Measurements from ENCODE around the gene ADCY2. TPM values are rescaled to one million over a fixed set of nuclear protein-coding genes. Genes with fewer than 3 reads are reported as not detected.

ADCY2 gene
- total RNA-seq, 1 experiment from 2014 or later, result not detected

DNA sequence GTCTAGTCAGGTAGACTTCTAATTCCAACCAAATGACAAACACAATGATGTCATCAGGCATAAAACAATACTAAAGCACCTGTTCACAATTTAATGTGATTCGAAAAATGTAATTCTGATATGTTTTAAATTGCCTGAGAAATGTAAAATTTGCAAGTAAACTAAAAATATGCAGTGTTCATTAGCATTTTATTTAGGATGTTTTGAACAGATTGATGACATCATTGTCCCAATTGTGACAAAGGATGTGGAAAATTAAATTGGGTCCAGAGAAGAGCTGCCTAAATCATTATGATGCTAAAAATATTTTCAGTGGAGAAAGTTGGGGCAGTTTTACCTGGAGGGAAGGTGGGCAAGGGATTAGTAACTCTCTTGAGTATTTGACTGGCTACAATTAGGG is 368.5 kb downstream of the ADCY2 start:
- Histone ChIP-seq H2AFZ (ENCODE audit: low read length) (no peak overlapping the region), H3K4me3 (ENCODE audit: low read length) (no peak overlapping the region), H4K20me1 (ENCODE audit: insufficient read depth, low read depth, low read length) (no peaks in the 10 kb centered on the region), H3K27ac (ENCODE audit: low read length) (no peak overlapping the region), H3K4me2 (ENCODE audit: low read depth, low read length, poor library complexity, severe bottlenecking) (no peak overlapping the region), H3K36me3 (ENCODE audit: insufficient read depth, low read length) (no peaks in the 10 kb centered on the region), H3K9me2 (replicated peaks; ENCODE audit: insufficient read depth, low read length) (no peaks in the 10 kb centered on the region), H3K9ac (ENCODE audit: low read length) (no peak overlapping the region), H3K27me3 (ENCODE audit: low read length) (no peaks in the 10 kb centered on the region), H3K79me2 (ENCODE audit: low read length) (no peaks in the 10 kb centered on the region), H3K4me1 (ENCODE audit: low read length) (no peaks in the 10 kb centered on the region), H3K9me3 (ENCODE audit: low read length) (no peaks in the 10 kb centered on the region)
- DNase-seq, result no peak

DNA sequence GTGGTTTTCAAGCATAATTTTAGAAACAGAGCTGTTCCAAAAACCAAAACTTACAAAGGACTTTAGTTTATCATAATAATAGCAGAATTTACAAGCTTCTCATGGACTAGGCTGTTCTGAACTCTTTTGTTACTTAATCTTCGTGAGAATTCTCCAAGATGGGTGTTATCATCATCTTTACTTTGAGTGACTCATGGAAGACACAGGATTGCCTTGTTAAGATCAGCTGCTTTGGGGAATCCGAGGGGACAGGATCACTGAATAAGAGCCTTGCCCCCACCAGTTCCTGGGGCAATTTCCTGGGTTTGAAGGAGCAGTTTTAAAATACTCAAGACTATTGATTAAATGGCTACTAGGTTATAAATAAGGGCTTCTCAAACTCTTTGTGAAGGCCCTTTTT is 374.5 kb downstream of the ADCY2 start:
- H3K27ac ChIP-seq (ENCODE audit: low read length), result no peak overlapping the region
- H3K9me2 ChIP-seq (replicated peaks; ENCODE audit: insufficient read depth, low read length), result no peaks in the 10 kb centered on the region

DNA sequence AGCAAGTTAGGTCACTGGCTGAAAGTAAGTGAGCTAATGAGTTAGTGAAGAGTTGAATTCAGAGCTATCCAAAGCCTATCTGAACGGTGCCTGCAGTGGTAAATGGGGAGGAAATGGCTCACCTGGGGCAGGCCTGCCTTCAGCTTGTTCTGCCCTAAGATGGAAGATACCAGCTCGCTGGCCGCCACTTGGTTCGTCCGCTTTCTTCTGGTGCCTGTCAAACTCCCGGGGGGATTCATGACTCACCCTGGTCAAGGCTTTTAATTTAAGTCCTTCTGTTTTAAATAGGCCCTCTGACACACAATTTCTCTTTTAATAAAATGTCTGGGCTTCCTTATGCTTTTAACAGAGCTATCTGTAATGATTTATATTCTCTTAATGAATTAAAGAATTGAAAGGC is 376.2 kb downstream of the ADCY2 start:
- Histone ChIP-seq H4K20me1 (ENCODE audit: insufficient read depth, low read depth, low read length) (no peaks in the 10 kb centered on the region), H3K36me3 (ENCODE audit: insufficient read depth, low read length) (no peaks in the 10 kb centered on the region), H3K4me2 (ENCODE audit: low read depth, low read length, poor library complexity, severe bottlenecking) (no peak overlapping the region), H3K9me3 (ENCODE audit: low read length) (no peaks in the 10 kb centered on the region), H3K4me3 (ENCODE audit: low read length) (no peak overlapping the region), H3K9me2 (replicated peaks; ENCODE audit: insufficient read depth, low read length) (no peaks in the 10 kb centered on the region), H3K79me2 (ENCODE audit: low read length) (no peaks in the 10 kb centered on the region), H2AFZ (ENCODE audit: low read length) (no peak overlapping the region), H3K27ac (ENCODE audit: low read length) (no peak overlapping the region), H3K27me3 (ENCODE audit: low read length) (no peaks in the 10 kb centered on the region), H3K4me1 (ENCODE audit: low read length) (no peaks in the 10 kb centered on the region), H3K9ac (ENCODE audit: low read length) (no peak overlapping the region)
- no peak for DNase-seq

More for the DNA sequence above, 374.5 kb downstream of the ADCY2 start:
- Histone ChIP-seq H2AFZ (ENCODE audit: low read length) (no peak overlapping the region), H4K20me1 (ENCODE audit: insufficient read depth, low read depth, low read length) (no peaks in the 10 kb centered on the region), H3K79me2 (ENCODE audit: low read length) (no peaks in the 10 kb centered on the region), H3K9me3 (ENCODE audit: low read length) (no peaks in the 10 kb centered on the region), H3K27me3 (ENCODE audit: low read length) (no peaks in the 10 kb centered on the region), H3K4me3 (ENCODE audit: low read length) (no peak overlapping the region), H3K9ac (ENCODE audit: low read length) (no peak overlapping the region), H3K36me3 (ENCODE audit: insufficient read depth, low read length) (no peaks in the 10 kb centered on the region), H3K4me2 (ENCODE audit: low read depth, low read length, poor library complexity, severe bottlenecking) (no peak overlapping the region), H3K4me1 (ENCODE audit: low read length) (no peaks in the 10 kb centered on the region)
- DNase-seq, result no peak

DNA sequence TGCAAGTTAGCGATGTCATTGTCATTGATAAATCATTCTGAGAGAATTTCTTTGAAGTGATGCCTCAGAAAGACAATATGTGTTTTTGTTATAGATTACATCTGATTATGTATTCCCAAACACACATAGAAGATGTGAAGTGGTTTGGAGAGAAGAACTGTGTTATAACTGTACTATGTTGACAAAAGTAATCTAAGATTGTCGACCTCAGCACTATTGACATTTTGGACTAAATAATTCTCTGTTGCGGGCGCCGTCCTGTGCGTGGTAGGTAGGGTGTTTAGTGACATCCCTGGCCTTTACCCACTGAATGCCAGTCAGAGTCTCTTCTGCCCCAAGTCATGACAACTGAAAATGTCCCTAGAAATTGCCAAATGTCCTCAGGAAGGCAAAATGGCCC is 377.2 kb downstream of the ADCY2 start:
- H2AFZ ChIP-seq (ENCODE audit: low read length), result no peak overlapping the region
- H3K27ac ChIP-seq (ENCODE audit: low read length), result no peak overlapping the region
- H3K4me3 ChIP-seq (ENCODE audit: low read length), result no peak overlapping the region
- no peaks in the 10 kb centered on the region for H3K9me3 ChIP-seq (ENCODE audit: low read length)
- no peaks in the 10 kb centered on the region for H3K79me2 ChIP-seq (ENCODE audit: low read length)
- no peaks in the 10 kb centered on the region for H3K27me3 ChIP-seq (ENCODE audit: low read length)
- no peaks in the 10 kb centered on the region for H4K20me1 ChIP-seq (ENCODE audit: insufficient read depth, low read depth, low read length)
- H3K9me2 ChIP-seq (replicated peaks; ENCODE audit: insufficient read depth, low read length), result no peaks in the 10 kb centered on the region
- no peaks in the 10 kb centered on the region for H3K4me1 ChIP-seq (ENCODE audit: low read length)
- no peak for DNase-seq
- H3K4me2 ChIP-seq (ENCODE audit: low read depth, low read length, poor library complexity, severe bottlenecking), result no peak overlapping the region
- H3K36me3 ChIP-seq (ENCODE audit: insufficient read depth, low read length), result no peaks in the 10 kb centered on the region
- H3K9ac ChIP-seq (ENCODE audit: low read length), result no peak overlapping the region

DNA sequence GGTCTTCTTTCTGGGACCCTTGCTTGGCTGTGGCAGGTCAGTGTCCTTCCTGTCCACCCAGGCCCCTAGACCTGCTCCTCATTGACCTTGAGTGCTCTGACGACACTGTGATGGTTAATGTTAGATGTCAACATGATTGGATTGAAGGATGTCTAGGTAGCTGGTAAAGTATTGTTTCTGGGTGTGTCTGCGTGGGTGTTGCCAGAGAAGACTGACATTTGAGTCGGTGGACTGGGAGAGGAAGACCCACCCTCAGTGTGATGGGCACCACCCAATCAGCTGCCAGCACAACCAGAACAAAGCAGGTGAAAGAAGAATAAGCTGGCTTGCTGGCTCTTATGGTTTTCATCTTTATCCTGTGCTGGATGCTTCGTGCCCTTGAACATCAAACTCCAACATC is 380.5 kb downstream of the ADCY2 start:
- Histone ChIP-seq H3K9ac (ENCODE audit: low read length) (no peak overlapping the region), H3K9me3 (ENCODE audit: low read length) (no peaks in the 10 kb centered on the region), H4K20me1 (ENCODE audit: insufficient read depth, low read depth, low read length) (no peaks in the 10 kb centered on the region), H2AFZ (ENCODE audit: low read length) (no peak overlapping the region), H3K4me3 (ENCODE audit: low read length) (no peak overlapping the region), H3K4me2 (ENCODE audit: low read depth, low read length, poor library complexity, severe bottlenecking) (no peak overlapping the region), H3K4me1 (ENCODE audit: low read length) (no peaks in the 10 kb centered on the region), H3K9me2 (replicated peaks; ENCODE audit: insufficient read depth, low read length) (no peaks in the 10 kb centered on the region), H3K79me2 (ENCODE audit: low read length) (no peaks in the 10 kb centered on the region), H3K27ac (ENCODE audit: low read length) (no peak overlapping the region), H3K27me3 (ENCODE audit: low read length) (no peaks in the 10 kb centered on the region), H3K36me3 (ENCODE audit: insufficient read depth, low read length) (no peaks in the 10 kb centered on the region)
- no peak for DNase-seq

DNA sequence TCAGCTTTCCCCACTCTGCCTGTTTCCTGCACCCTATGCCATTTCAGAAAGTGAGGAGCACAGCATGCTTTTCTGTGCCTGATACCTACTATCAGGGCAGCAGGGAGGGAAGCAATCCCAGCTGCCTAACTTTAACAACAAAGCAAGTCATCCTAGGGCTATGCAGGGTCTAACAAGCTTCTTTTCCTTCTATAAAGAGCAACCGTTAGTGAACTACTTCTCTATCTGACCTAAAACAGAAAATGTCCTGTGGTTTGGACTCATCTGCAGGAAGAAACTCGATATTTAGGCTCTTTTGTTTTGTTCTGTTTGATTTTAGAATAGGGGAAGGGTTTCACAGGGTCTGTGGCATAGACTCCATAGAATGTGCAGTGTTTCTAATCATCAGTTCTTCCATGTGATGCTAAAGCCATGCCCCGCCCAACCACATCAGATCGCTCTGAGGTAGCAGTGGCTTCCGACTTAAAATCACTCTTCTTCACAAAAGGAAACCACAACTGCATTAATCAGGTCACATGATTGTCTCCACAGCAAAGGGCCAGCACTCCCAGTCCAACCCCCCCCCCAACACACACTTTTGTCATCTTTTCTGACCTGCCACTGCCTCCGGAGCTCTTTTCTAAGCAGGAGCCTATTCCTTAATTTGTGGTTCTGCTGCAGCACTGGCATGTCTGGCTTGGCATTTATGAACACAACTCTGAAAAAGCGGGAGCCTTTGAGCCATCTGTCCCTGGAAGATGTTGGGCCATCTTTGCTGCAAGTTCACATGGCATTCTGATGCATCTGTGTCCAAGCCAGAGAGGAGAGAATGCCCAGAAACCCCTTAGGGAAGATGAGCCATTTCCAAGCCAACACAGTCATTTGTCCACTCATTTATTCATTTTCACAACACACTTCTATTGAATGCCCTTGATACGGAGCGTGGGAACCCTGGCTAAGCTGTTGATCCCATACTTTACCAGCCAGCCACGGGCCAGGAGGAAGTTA is 383.4 kb downstream of the ADCY2 start:
- Histone ChIP-seq H3K79me2 (ENCODE audit: low read length) (no peaks in the 10 kb centered on the region), H2AFZ (ENCODE audit: low read length) (no peak overlapping the region), H3K4me2 (ENCODE audit: low read depth, low read length, poor library complexity, severe bottlenecking) (no peak overlapping the region), H3K4me3 (ENCODE audit: low read length) (no peak overlapping the region), H3K27ac (ENCODE audit: low read length) (no peak overlapping the region), H3K36me3 (ENCODE audit: insufficient read depth, low read length) (no peaks in the 10 kb centered on the region), H3K9ac (ENCODE audit: low read length) (no peak overlapping the region), H3K9me2 (replicated peaks; ENCODE audit: insufficient read depth, low read length) (no peaks in the 10 kb centered on the region), H4K20me1 (ENCODE audit: insufficient read depth, low read depth, low read length) (no peaks in the 10 kb centered on the region), H3K9me3 (ENCODE audit: low read length) (no peaks in the 10 kb centered on the region), H3K4me1 (ENCODE audit: low read length) (no peaks in the 10 kb centered on the region), H3K27me3 (ENCODE audit: low read length) (no peaks in the 10 kb centered on the region)
- no peak for DNase-seq

DNA sequence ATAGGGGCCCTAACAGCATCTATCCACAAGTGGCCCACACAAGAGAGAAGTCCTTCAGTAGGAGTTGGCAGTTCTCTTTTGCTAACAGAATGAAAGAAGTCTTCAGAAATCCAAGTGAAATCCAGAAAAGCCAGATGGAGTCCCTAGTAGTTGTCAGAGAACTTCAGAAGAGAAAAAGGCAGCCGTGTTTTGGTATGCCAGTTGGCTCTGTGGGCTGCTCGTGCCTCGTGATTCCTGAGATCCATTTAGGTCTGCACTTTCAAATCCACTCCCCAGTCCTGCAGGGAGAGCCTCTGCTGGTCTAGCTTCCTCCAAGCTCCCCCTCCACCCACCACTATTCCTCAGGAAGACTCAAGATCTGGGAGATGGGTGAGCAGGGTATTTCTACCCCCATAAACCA is 386.0 kb downstream of the ADCY2 start:
- Histone ChIP-seq H3K79me2 (ENCODE audit: low read length) (no peaks in the 10 kb centered on the region), H4K20me1 (ENCODE audit: insufficient read depth, low read depth, low read length) (no peaks in the 10 kb centered on the region), H3K9me2 (replicated peaks; ENCODE audit: insufficient read depth, low read length) (no peaks in the 10 kb centered on the region), H2AFZ (ENCODE audit: low read length) (no peak overlapping the region), H3K36me3 (ENCODE audit: insufficient read depth, low read length) (no peaks in the 10 kb centered on the region), H3K4me1 (ENCODE audit: low read length) (peaks cover 4% of the 10 kb centered on the region; the same call in 1 of the 2 replicates), H3K4me3 (ENCODE audit: low read length) (no peak overlapping the region), H3K9ac (ENCODE audit: low read length) (no peak overlapping the region), H3K27ac (ENCODE audit: low read length) (no peak overlapping the region), H3K9me3 (ENCODE audit: low read length) (no peaks in the 10 kb centered on the region), H3K27me3 (ENCODE audit: low read length) (no peaks in the 10 kb centered on the region), H3K4me2 (ENCODE audit: low read depth, low read length, poor library complexity, severe bottlenecking) (no peak overlapping the region)
- no peak for DNase-seq

DNA sequence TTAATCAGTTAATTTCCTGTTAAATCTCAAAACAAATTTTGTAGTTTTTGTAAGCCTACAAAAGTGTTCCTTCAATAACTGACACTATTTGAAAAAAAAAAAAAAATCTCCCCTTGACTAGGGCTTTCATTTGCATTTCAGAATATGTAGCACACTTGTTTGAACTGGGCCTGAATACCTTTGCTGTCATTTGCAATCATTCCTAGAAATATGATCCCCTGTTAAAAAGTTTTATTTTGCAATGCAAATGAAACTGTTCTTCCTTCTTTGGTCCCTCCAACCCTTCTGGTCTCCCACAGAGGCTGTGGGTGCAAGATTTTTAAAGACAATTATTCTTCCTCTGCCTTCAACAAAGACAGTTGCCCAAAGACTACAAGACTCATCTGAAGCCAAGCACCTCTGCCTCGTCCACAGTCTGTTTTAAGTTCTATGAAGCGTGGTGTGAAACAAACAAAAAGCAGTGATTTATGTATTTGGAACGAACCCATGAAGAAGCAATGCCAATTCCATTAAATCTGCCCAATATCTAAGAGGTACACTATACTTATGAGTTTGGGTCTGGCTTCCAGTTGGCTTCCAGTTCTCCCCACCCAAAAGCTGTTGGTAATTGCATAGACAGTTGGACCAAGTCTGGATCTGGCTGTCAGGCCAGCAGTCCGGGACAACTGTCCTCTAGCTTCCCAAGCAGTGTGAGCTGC is 388.9 kb downstream of the ADCY2 start:
- H3K4me3 ChIP-seq (ENCODE audit: low read length), result no peak overlapping the region
- no peak overlapping the region for H3K27ac ChIP-seq (ENCODE audit: low read length)
- H3K79me2 ChIP-seq (ENCODE audit: low read length), result no peaks in the 10 kb centered on the region
- DNase-seq, result no peak
- H2AFZ ChIP-seq (ENCODE audit: low read length), result no peak overlapping the region
- H3K36me3 ChIP-seq (ENCODE audit: insufficient read depth, low read length), result no peaks in the 10 kb centered on the region
- no peaks in the 10 kb centered on the region for H3K9me3 ChIP-seq (ENCODE audit: low read length)
- H3K4me1 ChIP-seq (ENCODE audit: low read length), result peaks cover 4% of the 10 kb centered on the region; the same call in 1 of the 2 replicates
- H4K20me1 ChIP-seq (ENCODE audit: insufficient read depth, low read depth, low read length), result no peaks in the 10 kb centered on the region
- H3K27me3 ChIP-seq (ENCODE audit: low read length), result no peaks in the 10 kb centered on the region
- H3K9me2 ChIP-seq (replicated peaks; ENCODE audit: insufficient read depth, low read length), result no peaks in the 10 kb centered on the region
- no peak overlapping the region for H3K4me2 ChIP-seq (ENCODE audit: low read depth, low read length, poor library complexity, severe bottlenecking)
- H3K9ac ChIP-seq (ENCODE audit: low read length), result no peak overlapping the region

Data from Karpas-422 (cell line).